IMR-90 (cell line): ENCODE measurements around the gene NPLOC4. TPM values are rescaled to one million over a fixed set of nuclear protein-coding genes. Genes with fewer than 3 reads are reported as not detected.

ENCODE experiments used
- CEBPB ChIP-seq: IDR thresholded peaks from 2 replicates; pipeline ENCODE4 v1.6.1; 2012; ENCODE audit warnings: low read depth, low read length, improper control_type of control experiment
- MAFK ChIP-seq: IDR thresholded peaks from 2 replicates; pipeline ENCODE4 v1.6.1; 2012; ENCODE audit warnings: low read depth, low read length, improper control_type of control experiment
- MXI1 ChIP-seq: IDR thresholded peaks from 2 replicates; pipeline ENCODE4 v1.6.1; 2012; ENCODE audit warnings: low read depth, mild to moderate bottlenecking, low read length, moderate library complexity, borderline replicate concordance
- POLR2A ChIP-seq: IDR thresholded peaks from 2 replicates; pipeline ENCODE4 v1.6.1; 2012; ENCODE audit warnings: mild to moderate bottlenecking, low read depth, low read length
- RAD21 ChIP-seq: IDR thresholded peaks from 2 replicates; pipeline ENCODE4 v1.6.1; 2012; ENCODE audit warnings: low read length, improper control_type of control experiment
- polyA plus RNA-seq, 3 experiments: library from polyadenylated mRNA; depleted of rRNA; stranded (reverse); fragments of >200 nt; gene quantifications; 2 replicates each; pipeline ENCODE4 v1.2.3, GENCODE V29; 2012; ENCODE audit warnings: low replicate concordance in 1 of 3
- total RNA-seq: library from RNA; depleted of rRNA; stranded (reverse); fragments of >200 nt; gene quantifications from 2 replicates; pipeline ENCODE4 v1.2.3, GENCODE V29; 2012
- TF ChIP-seq, protein P1 (sequence below): fragments of 150-350 bp; IDR thresholded peaks from 2 replicates; pipeline ENCODE4 v1.6.1; 2016; ENCODE audit warnings: low read depth, mild to moderate bottlenecking, low read length, moderate library complexity, borderline replicate concordance

NPLOC4 gene
- total and polyA plus RNA-seq, 2 of the 4 experiments (the other 2 are of a cell fraction) = 70.4 to 78.3 TPM

DNA sequence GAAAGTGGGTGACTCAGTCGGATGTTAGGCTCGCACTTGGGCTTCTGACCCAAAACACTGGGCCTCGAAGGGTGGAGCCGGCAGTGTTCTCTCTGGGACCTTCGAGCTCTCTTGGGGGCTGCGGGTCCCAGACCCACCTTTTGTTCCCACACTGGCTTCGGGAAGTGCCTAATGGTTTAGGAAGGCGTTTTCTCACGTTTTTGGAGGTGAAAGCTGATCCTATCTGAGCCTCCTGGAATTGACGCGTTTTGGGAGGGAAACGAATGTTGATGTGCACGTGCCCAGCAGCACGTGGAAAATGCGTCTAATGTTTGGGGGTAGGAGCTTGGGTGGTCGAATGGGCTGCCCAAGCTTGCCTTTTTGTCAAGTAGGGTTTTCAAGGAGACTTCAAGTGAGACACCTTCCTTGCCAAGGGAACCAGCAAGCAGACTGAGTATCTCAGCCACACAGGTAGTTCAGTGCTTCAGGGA is 47.6 kb upstream of the NPLOC4 start (continued):
- TF ChIP-seq POLR2A (no peak; the same call in 1 of the 2 replicates), MXI1 (peak; percentile 83; the same call in 1 of the 2 replicates), CEBPB (no peak), RAD21 (no peak), MAFK (no peak)
- TF ChIP-seq, protein P1, sequence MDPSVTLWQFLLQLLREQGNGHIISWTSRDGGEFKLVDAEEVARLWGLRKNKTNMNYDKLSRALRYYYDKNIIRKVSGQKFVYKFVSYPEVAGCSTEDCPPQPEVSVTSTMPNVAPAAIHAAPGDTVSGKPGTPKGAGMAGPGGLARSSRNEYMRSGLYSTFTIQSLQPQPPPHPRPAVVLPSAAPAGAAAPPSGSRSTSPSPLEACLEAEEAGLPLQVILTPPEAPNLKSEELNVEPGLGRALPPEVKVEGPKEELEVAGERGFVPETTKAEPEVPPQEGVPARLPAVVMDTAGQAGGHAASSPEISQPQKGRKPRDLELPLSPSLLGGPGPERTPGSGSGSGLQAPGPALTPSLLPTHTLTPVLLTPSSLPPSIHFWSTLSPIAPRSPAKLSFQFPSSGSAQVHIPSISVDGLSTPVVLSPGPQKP = no peak
